Neutrophil (primary cell): ENCODE data around the gene MTHFR.
A peak's percentile ranks its signal among the peaks of the same experiment; 100 is the strongest.

Experiments
- H3K27ac ChIP-seq: fragments of 200-600 bp; sonication (generic); 2 replicates; pipeline ENCODE4 v1.5.1; 2016; ENCODE audit warnings: mild to moderate bottlenecking, moderate library complexity
- H3K27me3 ChIP-seq: fragments of 200-600 bp; sonication (generic); 2 replicates; pipeline ENCODE4 v1.6.0; 2016; ENCODE audit warnings: mild to moderate bottlenecking
- H3K36me3 ChIP-seq: fragments of 200-600 bp; sonication (generic); 2 replicates; pipeline ENCODE4 v1.5.1; 2017
- H3K4me1 ChIP-seq, 2 experiments: fragments of 200-600 bp in 1 of 2; sonication (generic) in 1 of 2; 1 replicate in 1 of 2; 2 replicates in 1 of 2; pipeline versions ENCODE4 v1.5.1 to v1.6.1; 2013 to 2016; ENCODE audit warnings: low read depth in 1 of 2, low read length in 1 of 2, mild to moderate bottlenecking in 1 of 2, moderate library complexity in 1 of 2; ENCODE audit not compliant: control insufficient read depth in 1 of 2, insufficient read depth in 1 of 2
- H3K4me3 ChIP-seq, 2 experiments: fragments of 200-600 bp in 1 of 2; sonication (generic) in 1 of 2; 1 replicate in 1 of 2; 2 replicates in 1 of 2; pipeline ENCODE4 v1.5.1; 2013 to 2016; ENCODE audit warnings: low read depth in 1 of 2, low read length in 1 of 2, mild to moderate bottlenecking in 1 of 2, moderate library complexity in 1 of 2
- H3K9me3 ChIP-seq: fragments of 200-600 bp; sonication (generic); 2 replicates; pipeline ENCODE4 v1.5.1; 2016
- TF ChIP-seq, protein P1 (sequence below): fragments of 200-600 bp; sonication (generic); IDR thresholded peaks from 2 replicates; pipeline ENCODE4 v1.5.1; 2016; ENCODE audit warnings: antibody characterized with exemption

MTHFR gene

DNA sequence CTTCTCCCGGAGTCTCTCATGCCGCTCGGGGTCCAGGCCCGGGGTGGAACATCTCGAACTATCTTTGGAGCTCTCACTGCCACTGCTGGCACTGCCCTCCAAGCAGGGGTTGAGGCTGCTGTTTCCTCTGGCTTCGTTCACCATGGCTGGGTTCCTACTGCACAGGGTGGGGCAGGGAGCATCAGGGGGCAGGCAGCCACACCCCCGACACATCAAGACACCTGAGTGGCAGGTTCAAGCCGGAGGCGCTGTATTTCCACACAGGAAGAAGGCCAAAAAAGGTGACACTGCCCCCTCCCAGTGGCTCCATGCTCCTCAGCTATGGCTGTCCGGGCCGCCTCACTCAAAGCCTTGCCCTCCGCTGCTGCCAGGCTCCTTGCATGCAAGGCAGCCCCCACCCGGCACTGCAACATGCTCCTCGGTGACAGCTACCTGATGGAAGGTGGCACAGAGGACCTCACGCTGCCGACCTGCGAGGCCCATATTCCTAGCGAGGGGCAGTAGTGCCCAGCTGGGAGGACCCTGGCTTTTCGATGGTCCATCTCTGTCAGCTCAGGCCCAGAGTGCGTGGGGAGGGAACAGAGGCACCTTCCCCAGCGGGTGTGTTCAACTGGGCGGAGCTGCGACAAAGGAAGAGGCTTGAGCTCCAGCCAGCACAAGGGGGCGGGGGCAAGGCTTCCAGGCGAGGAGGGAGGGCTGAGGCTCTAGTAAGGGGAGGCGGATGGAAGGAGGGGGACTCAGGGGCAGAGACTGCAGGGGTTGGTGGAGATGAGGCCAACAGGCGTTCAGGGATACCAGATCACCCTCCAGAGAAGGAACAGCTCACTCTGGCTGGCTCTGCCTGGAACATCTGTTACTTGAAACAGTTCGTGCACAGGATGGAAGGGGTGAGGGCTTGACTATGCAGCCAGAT, 2.5 kb downstream of the MTHFR start:
- no peaks in the 10 kb centered on the region for H3K27me3 ChIP-seq
- peak overlapping the region; percentile 53 for H3K27ac ChIP-seq
- H3K4me3 ChIP-seq: peak overlapping the region; percentile 52 to 62
- H3K4me1 ChIP-seq: peaks cover 38 to 48% of the 10 kb centered on the region in 2 experiments
- H3K36me3 ChIP-seq: peaks cover 32% of the 10 kb centered on the region
- TF ChIP-seq, protein P1, sequence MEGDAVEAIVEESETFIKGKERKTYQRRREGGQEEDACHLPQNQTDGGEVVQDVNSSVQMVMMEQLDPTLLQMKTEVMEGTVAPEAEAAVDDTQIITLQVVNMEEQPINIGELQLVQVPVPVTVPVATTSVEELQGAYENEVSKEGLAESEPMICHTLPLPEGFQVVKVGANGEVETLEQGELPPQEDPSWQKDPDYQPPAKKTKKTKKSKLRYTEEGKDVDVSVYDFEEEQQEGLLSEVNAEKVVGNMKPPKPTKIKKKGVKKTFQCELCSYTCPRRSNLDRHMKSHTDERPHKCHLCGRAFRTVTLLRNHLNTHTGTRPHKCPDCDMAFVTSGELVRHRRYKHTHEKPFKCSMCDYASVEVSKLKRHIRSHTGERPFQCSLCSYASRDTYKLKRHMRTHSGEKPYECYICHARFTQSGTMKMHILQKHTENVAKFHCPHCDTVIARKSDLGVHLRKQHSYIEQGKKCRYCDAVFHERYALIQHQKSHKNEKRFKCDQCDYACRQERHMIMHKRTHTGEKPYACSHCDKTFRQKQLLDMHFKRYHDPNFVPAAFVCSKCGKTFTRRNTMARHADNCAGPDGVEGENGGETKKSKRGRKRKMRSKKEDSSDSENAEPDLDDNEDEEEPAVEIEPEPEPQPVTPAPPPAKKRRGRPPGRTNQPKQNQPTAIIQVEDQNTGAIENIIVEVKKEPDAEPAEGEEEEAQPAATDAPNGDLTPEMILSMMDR: peak; percentile 23
- no peaks in the 10 kb centered on the region for H3K9me3 ChIP-seq

DNA sequence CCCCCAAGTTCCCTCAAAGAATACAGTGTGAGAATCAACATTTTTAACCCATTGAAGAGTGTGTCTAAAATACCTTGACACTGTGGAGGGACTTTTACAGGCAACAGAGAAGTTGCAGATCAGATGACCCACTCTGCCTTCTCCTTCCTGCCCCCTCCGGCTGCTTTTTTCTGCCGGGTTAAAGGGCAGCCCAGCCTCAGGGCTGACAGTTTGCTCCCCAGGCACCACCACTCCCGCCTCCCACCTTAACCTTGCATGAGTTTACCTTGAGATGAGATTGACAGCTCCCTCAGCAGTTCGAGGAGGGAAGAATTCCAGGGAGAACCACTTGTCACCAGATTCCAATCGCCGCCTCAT, 3.2 kb downstream of the MTHFR start:
- TF ChIP-seq, protein P1: no peak
- Histone ChIP-seq H3K36me3 (peaks cover 34% of the 10 kb centered on the region), H3K4me1 (peaks cover 38 to 48% of the 10 kb centered on the region in 2 experiments), H3K9me3 (no peaks in the 10 kb centered on the region), H3K4me3 (peak overlapping the region in 1 of 2 experiments; percentile 62), H3K27me3 (no peaks in the 10 kb centered on the region), H3K27ac (peak overlapping the region; percentile 53)

GRCh38 chr1:11800756-11801433, 4.9 kb downstream of the MTHFR start:
- Histone ChIP-seq H3K36me3 (peaks cover 44% of the 10 kb centered on the region), H3K27me3 (no peaks in the 10 kb centered on the region), H3K4me1 (peaks cover 28 to 38% of the 10 kb centered on the region in 2 experiments), H3K27ac (no peak overlapping the region), H3K9me3 (no peaks in the 10 kb centered on the region), H3K4me3 (no peak overlapping the region)
- TF ChIP-seq, protein P1: no peak

- no peak overlapping the region for H3K27ac ChIP-seq
- TF ChIP-seq, protein P1: no peak
- H3K9me3 ChIP-seq: no peaks in the 10 kb centered on the region
- H3K4me3 ChIP-seq: no peak overlapping the region
- H3K4me1 ChIP-seq: peaks cover 28 to 34% of the 10 kb centered on the region in 2 experiments
- no peaks in the 10 kb centered on the region for H3K27me3 ChIP-seq
- H3K36me3 ChIP-seq: peaks cover 50% of the 10 kb centered on the region
Observed at GRCh38 chr1:11800391-11800755, 5.4 kb downstream of the MTHFR start.

DNA sequence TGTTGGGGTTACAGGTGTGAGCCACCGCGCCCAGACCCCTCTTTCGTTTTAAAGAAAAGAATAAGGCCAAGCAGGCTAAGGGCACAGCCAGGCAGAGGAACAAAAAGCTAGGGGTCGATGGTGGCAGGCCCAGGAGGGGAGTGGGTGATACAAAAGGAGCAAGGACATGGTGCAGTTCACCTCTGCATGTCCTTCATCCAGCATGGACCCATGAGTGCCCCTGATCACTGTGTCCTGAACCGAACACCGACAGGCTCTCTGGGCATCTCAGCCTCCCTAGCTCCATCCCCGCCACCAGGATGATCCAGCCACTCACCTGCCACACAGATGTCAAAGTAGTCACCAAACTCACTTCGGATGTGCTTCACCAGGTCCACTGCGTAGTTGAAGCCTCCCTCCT, 5.9 kb downstream of the MTHFR start:
- H3K9me3 ChIP-seq: no peaks in the 10 kb centered on the region
- H3K36me3 ChIP-seq: peaks cover 54% of the 10 kb centered on the region
- TF ChIP-seq, protein P1: no peak
- H3K27me3 ChIP-seq: no peaks in the 10 kb centered on the region
- H3K4me3 ChIP-seq: no peak overlapping the region
- H3K27ac ChIP-seq: no peak overlapping the region
- H3K4me1 ChIP-seq: peaks cover 24 to 29% of the 10 kb centered on the region in 2 experiments
